ENCODE results near the gene FARP2. TPM values are rescaled to one million over a fixed set of nuclear protein-coding genes. Genes with fewer than 3 reads are reported as not detected.

Gene FARP2
- total and polyA plus RNA-seq, 2 experiments from 2014 or later: 16.0 to 22.6 TPM

GRCh38 chr2:241478166-241478565 lies 122.1 kb downstream of the FARP2 start (continued):
- TF ChIP-seq, protein P1, sequence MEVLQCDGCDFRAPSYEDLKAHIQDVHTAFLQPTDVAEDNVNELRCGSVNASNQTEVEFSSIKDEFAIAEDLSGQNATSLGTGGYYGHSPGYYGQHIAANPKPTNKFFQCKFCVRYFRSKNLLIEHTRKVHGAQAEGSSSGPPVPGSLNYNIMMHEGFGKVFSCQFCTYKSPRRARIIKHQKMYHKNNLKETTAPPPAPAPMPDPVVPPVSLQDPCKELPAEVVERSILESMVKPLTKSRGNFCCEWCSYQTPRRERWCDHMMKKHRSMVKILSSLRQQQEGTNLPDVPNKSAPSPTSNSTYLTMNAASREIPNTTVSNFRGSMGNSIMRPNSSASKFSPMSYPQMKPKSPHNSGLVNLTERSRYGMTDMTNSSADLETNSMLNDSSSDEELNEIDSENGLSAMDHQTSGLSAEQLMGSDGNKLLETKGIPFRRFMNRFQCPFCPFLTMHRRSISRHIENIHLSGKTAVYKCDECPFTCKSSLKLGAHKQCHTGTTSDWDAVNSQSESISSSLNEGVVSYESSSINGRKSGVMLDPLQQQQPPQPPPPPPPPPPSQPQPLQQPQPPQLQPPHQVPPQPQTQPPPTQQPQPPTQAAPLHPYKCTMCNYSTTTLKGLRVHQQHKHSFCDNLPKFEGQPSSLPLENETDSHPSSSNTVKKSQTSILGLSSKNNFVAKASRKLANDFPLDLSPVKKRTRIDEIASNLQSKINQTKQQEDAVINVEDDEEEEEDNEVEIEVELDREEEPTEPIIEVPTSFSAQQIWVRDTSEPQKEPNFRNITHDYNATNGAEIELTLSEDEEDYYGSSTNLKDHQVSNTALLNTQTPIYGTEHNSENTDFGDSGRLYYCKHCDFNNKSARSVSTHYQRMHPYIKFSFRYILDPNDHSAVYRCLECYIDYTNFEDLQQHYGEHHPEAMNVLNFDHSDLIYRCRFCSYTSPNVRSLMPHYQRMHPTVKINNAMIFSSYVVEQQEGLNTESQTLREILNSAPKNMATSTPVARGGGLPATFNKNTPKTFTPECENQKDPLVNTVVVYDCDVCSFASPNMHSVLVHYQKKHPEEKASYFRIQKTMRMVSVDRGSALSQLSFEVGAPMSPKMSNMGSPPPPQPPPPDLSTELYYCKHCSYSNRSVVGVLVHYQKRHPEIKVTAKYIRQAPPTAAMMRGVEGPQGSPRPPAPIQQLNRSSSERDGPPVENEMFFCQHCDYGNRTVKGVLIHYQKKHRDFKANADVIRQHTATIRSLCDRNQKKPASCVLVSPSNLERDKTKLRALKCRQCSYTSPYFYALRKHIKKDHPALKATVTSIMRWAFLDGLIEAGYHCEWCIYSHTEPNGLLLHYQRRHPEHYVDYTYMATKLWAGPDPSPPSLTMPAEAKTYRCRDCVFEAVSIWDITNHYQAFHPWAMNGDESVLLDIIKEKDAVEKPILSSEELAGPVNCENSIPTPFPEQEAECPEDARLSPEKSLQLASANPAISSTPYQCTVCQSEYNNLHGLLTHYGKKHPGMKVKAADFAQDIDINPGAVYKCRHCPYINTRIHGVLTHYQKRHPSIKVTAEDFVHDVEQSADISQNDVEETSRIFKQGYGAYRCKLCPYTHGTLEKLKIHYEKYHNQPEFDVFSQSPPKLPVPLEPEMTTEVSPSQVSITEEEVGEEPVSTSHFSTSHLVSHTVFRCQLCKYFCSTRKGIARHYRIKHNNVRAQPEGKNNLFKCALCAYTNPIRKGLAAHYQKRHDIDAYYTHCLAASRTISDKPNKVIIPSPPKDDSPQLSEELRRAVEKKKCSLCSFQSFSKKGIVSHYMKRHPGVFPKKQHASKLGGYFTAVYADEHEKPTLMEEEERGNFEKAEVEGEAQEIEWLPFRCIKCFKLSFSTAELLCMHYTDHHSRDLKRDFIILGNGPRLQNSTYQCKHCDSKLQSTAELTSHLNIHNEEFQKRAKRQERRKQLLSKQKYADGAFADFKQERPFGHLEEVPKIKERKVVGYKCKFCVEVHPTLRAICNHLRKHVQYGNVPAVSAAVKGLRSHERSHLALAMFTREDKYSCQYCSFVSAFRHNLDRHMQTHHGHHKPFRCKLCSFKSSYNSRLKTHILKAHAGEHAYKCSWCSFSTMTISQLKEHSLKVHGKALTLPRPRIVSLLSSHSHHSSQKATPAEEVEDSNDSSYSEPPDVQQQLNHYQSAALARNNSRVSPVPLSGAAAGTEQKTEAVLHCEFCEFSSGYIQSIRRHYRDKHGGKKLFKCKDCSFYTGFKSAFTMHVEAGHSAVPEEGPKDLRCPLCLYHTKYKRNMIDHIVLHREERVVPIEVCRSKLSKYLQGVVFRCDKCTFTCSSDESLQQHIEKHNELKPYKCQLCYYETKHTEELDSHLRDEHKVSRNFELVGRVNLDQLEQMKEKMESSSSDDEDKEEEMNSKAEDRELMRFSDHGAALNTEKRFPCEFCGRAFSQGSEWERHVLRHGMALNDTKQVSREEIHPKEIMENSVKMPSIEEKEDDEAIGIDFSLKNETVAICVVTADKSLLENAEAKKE (CRISPR knock-in tag; IDR thresholded peaks at IDR 0.05): no peak
- TF ChIP-seq ZNF114 (CRISPR knock-in tag; IDR thresholded peaks at IDR 0.05) (no peak), REST (IDR thresholded peaks at IDR 0.05; ENCODE audit: unreplicated experiment) (no peak), EZH2 (IDR thresholded peaks at IDR 0.05; ENCODE audit: low read depth, unreplicated experiment) (no peak), JUNB (IDR thresholded peaks at IDR 0.05; ENCODE audit: unreplicated experiment) (no peak), ZNF331 (CRISPR knock-in tag; IDR thresholded peaks at IDR 0.05; ENCODE audit: low read depth) (no peak), NANOG (IDR thresholded peaks at IDR 0.05; ENCODE audit: borderline replicate concordance) (no peak), EZH2phosphoT487 (IDR thresholded peaks at IDR 0.05; ENCODE audit: unreplicated experiment) (no peak)

Measured in GM23338 (cell line).